GM12874 (cell line): ENCODE results near the gene TTC28.

ENCODE experiments used
- TF ChIP-seq, protein P1 (sequence below): IDR thresholded peaks from 2 replicates; pipeline ENCODE4 v1.5.1; 2011; ENCODE audit warnings: low read depth, mild to moderate bottlenecking, control low read depth, low read length, moderate library complexity; ENCODE audit not compliant: insufficient read depth

Gene TTC28

DNA sequence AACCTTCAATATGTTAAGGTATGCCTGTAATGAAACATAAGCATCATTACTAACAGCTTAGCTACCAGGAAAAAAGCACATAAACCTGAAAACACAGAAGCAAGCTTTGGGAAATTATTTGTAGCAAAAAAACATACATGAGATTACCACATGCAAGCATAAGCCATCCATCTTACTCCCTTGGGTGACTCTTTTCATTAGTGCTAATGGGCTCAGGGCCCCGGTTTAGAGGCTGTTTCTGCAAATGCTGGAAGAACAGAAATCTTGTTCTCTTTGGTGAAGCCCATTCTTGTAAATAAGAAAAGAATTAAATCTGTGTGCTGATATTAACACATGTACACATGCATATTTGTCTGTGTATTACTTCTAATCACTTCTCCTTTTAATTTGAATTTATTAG lies 314.3 kb downstream of the TTC28 start:
- TF ChIP-seq, protein P1, sequence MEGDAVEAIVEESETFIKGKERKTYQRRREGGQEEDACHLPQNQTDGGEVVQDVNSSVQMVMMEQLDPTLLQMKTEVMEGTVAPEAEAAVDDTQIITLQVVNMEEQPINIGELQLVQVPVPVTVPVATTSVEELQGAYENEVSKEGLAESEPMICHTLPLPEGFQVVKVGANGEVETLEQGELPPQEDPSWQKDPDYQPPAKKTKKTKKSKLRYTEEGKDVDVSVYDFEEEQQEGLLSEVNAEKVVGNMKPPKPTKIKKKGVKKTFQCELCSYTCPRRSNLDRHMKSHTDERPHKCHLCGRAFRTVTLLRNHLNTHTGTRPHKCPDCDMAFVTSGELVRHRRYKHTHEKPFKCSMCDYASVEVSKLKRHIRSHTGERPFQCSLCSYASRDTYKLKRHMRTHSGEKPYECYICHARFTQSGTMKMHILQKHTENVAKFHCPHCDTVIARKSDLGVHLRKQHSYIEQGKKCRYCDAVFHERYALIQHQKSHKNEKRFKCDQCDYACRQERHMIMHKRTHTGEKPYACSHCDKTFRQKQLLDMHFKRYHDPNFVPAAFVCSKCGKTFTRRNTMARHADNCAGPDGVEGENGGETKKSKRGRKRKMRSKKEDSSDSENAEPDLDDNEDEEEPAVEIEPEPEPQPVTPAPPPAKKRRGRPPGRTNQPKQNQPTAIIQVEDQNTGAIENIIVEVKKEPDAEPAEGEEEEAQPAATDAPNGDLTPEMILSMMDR, result no peak

DNA sequence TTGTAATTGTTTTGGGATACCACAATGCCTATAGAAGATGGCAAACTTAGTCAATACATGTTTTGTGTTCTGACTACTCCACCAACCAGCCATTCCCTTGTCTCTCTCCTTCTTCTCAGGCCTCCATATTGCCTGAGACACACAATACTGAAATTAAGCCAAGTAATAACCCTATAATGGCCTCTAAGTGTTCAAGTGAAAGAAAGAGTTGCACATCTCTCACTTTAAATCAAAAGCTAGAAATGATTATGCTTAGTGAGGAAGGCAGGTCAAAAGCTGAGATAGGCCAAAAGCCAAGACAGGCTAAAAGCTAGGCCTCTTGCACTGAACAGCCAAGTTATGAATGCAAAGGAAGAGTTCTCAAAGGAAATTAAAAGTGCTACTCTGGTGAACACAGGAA lies 318.7 kb downstream of the TTC28 start:
- TF ChIP-seq, protein P1, result no peak

DNA sequence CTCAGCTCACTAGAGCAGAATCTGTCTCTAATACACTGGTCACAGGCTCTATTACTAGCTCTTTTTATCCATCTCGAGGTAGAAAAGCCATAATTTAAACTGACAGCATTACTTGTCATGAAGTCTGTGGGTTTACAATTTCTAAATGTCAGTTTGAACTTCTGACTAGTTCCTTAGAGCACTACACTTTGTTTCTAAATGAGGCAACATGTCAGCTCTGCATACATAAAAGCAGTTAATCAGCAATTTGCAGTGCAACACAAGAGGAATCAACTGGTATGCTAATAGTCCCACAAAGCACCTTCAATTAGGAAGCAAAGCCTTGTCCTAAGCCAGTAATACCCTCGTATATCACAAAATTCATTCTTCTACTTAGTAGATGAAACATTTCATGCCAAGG lies 321.3 kb downstream of the TTC28 start:
- TF ChIP-seq, protein P1, result no peak

DNA sequence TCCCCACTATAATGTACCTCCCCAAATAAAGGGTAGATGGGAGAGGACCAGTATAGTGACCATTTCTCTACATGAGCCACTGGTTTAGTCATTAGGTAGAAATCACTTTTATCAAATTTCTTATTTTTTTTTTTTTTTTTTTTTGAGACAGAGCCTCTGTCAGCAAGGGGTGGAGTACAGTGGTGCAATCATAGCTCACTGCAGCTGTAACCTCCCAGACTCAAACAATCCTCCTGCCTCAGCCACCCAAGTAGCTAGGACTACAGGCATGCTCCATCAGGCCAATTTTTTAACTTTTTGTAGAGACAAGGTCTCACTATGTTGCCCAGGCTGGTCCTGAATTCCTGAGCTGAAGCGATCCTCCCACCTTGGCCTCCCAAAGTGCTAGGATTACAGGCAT lies 322.4 kb downstream of the TTC28 start:
- TF ChIP-seq, protein P1, result no peak

DNA sequence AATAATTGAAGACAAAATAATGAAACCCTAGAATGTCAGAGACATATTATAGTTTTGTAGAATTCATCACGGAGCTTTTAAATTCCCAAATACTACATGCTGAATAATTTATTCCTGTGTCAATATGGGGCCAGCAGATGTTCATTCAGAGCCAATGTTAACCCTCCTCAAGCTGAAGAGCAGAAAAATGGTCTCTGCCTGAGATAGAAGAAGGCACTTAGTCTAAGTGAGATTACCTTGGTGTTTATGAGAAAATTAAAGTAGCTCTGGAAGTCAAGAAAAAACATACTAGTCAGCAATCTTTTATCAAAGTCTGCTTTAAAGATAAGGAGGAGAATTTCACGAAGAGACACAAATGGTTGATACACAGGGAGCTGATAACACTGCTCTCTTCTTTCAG lies 328.2 kb downstream of the TTC28 start:
- TF ChIP-seq, protein P1, result no peak

DNA sequence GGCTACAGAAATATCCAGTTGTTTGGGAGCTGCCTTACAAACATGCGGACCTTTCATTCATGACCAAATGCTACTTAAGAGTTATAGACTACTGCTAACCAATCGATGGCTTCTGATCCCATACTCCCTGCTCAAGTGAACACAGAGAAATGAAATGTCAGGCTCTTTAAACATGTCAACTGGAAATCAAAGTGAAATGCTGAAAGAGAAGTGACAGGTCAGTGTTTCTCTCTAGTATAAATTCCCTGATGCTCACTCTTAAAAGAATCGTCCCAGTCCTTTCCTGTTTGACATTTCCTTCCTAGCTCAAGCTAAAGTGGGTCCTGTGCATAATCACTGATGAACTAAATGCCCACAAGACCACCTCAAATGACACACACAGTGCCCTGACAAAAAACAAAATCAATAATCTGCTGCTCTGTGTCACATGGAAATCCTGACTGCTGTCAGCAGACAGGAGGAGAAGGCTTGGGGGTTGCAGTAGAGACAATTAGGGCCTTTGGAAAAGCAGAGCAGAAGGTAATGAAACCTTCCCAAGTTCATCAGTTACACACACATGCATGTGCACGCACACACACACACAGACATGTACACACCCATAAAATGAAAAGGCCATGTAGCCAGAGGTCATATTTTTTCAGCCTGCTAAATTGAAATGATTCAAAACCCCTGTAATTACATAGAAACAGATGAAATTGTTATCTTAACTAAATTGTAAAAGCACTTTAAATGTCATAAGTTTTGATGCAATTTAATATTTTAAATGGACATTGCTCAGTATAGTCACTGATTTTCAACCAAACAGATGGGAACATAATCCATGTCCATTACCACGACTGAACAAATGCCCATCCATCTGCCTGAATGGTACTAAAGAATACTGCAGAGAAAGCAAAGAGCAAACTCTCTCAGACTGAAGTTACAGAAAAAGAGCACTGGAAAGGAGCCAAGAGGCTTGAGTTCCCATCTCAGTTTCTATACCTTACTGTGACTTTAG lies 330.7 kb downstream of the TTC28 start:
- TF ChIP-seq, protein P1, result no peak

DNA sequence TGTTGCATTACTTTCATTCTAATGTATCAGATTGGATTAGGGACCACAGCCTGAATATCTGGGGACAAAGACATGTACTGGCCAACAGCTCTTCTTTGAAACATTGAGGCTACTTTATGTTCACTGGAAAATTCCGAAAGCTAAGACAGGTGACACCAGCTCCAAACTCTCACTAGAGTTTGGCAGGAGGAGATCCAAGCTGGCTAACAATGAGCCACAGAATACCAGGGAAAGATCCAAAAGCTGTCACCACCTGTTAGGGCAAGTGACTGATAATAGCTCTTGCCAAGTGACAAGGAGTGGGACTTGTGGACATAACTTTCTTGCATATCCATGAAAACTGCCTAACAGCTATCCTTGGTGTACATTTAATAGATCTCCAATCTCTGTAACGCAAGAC lies 333.3 kb downstream of the TTC28 start:
- TF ChIP-seq, protein P1, result no peak
